ENCODE measurements around the gene STXBP2.

- TF ChIP-seq YY1 (IDR thresholded peaks at IDR 0.05; ENCODE audit: low read depth), result no peak
- no peak for TF ChIP-seq EP300 (IDR thresholded peaks at IDR 0.05; ENCODE audit: borderline replicate concordance)
- TF ChIP-seq TEAD4 (IDR thresholded peaks at IDR 0.05), result no peak
Observed at GRCh38 chr19:7687177-7687576, 50.3 kb downstream of the STXBP2 start.
